Inflammatory macrophage treated with lipopolysaccharide for 4 hours (primary cell): ENCODE data around the gene CCL2.

ENCODE experiments used
- DNase-seq: peaks from one replicate; pipeline ENCODE4 v3.0.0-alpha.2; 2020

Gene CCL2

DNA sequence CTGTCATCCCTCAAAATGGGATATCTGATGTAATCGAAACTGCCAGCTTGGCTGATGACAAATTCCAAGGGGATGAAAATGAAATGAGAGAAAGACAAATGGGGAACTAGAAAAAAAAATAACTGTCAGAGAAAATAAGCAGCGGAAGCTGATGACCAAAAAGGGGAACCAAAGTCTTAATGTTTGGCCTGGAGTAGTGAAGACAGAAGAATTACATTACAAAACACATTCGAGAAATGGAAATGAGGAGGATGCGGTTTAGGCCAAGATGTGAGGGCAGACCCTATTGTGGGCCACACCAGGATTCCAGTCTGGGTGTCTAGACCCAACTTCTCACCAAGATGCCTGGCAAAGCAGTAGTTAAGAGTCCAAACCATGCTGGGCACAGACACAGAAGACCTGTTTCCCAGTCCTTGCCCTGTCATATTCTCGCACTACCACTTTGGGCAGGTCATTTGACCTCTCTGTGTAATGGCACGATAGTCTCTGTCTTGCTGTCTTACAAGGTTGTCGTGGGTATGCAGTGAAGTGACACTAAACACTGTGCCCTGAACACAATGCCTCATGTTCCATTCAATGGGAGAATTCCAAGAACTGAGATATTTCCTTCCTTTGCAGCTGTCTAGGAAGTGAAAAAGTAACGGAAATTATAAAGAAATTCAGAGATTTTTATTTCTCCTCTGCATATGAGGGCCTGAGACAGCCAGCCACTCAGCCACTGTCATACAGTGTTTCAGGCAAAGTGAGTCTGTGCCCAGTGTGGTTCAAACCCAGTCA lies 12.3 kb upstream of the CCL2 start:
- DNase-seq, result peak; percentile 95

DNA sequence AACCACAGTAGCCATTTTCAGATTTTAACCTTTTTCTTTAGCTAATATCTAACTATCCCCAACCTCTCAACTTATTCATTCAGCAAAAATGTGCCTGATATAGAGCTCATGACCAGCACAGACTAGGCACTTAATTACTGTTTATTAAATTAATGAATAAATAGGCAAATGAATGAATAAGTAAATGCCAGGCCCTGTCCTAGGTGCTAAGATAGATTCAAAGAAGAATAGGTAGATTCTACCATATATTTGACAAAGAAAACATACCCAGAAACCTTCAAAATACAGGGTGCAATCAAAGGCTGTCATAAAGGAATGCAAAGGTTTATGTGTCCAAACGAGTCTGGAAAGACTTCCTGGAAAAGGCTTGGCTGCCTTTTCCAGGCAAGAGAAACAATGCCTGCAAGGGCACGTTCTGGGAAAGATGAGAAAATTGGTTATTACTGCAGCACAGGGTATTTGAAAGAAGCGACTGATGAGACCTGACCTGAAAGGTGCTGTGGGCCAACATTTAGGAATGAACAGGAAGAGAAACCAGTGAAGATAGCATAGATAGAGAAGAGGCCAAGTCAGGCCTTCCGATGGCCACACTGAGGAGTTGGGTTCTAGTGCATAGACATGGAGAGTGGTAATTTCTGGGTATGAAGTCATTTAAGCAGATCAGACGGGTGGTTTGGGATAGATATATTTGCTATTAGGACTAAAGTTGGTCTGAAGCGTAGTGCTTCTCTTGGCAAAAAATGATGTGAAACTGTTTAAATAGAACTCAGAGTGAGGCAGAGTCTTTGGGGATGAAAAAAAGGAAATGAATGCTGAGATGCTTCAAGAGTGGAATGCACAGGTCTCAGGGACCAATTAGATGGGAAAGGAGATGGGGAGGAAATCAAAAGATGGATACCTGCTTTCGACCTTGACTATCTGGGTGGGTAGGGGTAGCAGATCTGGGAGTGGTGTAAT lies 11.4 kb upstream of the CCL2 start:
- peak; percentile 77 for DNase-seq

DNA sequence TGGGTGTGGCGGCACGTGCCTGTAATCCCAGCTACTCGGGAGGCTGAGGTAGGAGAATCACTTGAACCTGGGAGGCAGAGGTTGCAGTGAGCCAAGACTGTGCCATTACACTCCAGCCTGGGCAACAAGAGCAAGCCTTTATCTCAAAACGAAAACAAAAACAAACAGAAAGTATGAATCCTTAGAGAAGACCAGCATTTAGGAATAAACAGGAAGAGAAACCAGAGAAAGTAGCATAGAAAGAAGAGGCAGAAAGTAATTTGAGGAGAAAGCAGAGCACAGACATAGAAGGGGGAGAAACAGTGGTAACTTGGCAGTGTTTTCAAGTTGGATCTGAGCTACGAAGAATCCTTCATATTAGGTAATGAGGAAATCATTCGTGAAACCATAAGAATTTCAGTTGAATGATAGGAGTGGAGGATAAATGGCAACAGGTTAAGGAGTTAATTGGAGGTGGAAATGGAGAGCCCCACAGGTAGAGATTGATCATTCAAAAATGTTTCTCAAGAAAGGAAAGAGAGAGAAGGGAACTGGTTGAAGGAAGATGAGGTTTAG lies 9.7 kb upstream of the CCL2 start:
- peak; percentile 80 for DNase-seq

DNA sequence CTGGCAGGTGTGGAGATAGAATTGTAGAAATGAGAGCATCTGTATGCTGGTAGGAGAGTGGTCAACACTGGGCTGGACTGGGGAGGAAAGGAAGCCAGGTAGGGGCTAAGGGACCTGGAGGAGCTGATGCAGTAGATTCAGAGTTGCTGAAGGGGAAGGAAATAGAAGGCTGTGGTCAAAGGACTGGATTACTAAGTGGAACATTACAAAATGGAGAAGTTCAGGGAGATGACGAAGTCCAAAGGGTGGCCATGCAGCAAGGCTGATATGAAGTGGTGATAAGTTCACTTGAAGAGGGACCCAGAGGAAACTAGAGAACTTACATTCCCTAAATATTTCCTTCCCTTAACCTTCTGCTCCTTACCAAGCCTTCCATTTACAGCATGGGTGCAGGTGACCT lies 8.6 kb upstream of the CCL2 start:
- peak; percentile 96 for DNase-seq

DNA sequence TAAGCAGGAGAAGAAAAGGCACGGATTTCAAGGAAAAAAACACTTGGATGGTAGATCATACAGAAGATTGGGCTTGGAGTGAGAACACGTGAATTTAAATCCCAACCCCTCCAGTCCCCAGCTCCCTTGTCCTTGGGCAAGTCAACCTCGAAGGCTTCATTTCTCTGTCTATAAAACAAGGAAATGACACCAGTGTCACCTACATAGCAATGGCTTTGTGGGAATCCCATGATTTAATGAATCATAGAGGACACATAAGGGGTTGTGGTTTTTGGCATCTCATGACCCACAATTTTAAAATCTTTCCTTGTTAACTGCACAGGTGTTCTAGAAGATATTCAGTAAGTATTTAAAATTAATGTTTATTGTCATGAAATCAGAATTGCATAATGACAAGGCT lies 8.2 kb upstream of the CCL2 start:
- peak; percentile 94 for DNase-seq

DNA sequence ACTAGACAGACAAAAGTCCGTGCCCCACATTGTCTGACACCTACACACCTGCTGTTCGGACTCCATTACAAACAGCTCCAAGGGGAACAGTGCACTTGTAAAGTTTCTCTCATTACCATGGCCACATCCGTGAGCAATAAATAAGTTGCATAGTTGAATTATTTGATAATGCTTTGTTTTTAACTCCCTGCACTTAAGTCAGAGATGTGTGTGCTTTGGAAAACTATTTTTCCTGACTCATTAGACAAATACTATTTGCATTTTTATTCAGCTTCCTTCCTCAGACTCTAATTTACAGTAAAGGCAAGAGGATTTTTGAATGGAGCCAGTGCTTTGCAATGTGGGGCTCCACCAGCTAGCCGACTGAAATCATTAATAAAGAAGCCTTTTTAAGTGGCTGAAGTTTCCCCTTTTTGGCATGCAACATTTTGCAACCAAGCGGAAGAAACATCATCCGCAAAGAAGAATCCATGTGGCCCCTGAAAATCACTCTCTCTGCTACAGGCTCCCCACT lies 6.5 kb upstream of the CCL2 start:
- peak; percentile 92 for DNase-seq

DNA sequence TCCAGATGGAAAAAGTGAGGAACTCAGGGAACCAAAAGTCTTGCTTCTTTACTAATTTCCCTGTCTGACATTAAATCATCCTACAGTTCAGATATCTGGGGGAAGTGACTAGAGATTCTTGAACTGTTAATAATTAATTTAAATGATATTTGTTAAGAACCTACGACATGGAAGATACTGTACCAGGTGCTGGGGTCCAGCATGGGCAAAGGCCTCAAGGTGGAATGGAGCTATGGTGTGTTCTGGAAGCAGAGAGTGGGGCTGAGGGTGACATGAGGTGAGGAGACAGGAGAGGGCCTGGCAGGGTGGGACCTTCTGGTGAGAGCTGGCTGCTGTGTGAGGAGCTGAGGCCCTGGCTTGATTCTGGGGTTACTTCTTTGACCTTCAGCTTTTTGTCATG lies 6.0 kb upstream of the CCL2 start:
- DNase-seq, result no peak

DNA sequence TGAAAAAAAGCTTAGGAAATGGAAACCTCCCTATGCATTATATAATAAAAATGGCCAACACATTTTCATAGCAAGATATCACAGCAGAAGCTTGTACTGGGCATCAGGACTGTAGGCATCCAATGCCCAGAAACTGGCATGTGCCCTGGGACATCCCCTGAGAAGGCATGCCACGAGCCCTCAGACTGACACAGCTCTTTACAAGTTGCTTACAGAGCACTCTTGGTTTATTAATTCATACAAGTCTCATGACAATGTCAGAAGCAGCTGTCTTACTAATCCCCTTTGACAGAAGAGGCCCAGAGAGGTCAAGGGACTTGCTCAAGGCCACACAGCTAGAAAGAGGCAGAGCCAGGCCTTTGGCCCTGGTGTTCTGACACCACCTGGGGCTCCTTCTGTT lies 5.6 kb upstream of the CCL2 start:
- DNase-seq, result peak; percentile 95

DNA sequence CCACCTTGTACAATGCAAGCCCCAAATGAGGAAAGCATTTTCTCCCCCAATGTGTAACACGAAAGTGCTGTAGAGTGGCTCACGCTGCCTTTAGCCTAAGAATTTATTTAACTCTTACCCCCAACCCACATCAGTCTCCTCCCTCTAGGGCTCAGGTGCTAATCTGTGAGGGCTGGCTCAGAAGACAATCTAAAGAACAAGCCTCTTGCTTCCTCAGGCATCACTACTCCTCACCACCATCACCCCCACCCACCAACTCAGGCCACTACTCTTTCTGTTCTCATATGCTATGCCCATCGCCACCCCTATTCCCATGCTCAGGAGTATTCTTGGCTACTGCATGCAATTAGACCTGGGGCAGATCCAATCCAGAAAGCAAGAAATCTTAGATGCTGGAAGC lies 3.9 kb upstream of the CCL2 start:
- DNase-seq, result no peak

DNA sequence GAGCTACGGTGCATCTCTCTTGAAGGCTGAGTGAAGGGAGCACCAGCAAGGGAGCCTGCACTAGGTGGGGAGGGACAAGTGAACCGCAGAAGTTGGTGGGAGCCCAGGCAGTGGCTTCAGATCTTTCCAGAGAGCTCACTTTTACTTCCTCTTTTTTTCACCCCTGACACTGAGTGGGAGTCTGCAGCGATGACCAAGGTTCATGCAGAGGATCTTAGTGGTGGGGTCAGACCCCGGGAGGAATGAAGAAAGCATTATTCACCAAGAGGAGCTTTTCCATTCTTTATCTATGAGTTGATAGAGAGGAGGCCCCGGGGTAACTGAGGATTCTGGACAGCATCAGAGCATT lies 3.0 kb upstream of the CCL2 start:
- DNase-seq, result peak; percentile 95

DNA sequence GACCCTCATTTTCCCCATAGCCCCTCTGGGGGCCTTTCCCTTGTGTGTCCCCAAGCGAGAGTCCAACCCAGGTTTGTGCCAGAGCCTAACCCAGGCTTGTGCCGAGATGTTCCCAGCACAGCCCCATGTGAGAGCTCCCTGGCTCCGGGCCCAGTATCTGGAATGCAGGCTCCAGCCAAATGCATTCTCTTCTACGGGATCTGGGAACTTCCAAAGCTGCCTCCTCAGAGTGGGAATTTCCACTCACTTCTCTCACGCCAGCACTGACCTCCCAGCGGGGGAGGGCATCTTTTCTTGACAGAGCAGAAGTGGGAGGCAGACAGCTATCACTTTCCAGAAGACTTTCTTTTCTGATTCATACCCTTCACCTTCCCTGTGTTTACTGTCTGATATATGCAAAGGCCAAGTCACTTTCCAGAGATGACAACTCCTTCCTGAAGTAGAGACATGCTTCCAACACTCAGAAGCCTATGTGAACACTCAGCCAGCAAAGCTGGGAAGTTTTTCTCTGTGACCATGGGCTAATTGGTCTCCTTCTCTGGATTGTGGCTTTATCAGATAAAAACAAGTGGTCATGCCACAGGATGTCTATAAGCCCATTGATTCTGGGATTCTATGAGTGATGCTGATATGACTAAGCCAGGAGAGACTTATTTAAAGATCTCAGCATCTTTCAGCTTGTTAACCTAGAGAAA lies 2.5 kb upstream of the CCL2 start:
- peak; percentile 93 for DNase-seq

DNA sequence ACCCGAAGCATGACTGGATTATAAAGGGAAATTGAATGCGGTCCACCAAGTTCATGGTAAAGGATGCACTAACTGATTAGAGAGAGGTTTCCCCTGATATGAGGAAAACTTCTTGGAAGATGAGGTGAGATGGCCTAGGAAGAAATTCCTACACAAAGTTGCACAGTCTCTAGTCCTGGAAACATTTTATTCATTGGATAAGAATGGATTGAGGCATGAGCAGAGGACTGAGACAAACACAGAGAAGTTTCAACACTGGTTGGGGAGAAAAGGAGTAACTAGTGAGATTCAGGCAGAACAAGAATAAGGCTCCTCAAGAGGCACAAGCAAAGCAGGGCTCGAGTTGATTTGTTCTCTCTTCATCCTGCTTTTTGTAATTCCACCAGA lies 2.0 kb upstream of the CCL2 start:
- no peak for DNase-seq

DNA sequence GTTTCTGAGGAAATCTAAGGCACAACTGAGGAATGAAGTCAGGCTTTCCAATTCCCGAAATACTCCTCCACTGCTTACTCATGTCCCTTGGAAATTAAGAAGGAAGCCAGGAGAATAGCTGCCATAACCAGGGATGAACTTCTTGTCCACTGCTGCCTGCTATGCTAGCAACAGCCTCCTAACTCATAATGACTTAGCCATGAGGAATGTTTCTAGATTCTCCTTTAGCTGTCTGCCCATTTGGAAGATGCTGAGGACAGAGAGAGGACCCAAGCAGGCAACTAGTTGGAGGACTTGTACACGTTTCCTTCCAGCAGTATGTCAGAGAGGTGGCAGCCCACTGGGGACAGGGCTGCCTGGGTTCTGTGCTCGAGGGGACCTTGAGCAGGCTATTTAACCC lies 939 bp upstream of the CCL2 start:
- no peak for DNase-seq

DNA sequence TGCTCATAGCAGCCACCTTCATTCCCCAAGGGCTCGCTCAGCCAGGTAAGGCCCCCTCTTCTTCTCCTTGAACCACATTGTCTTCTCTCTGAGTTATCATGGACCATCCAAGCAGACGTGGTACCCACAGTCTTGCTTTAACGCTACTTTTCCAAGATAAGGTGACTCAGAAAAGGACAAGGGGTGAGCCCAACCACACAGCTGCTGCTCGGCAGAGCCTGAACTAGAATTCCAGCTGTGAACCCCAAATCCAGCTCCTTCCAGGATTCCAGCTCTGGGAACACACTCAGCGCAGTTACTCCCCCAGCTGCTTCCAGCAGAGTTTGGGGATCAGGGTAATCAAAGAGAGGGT lies 272 bp downstream of the CCL2 start:
- no peak for DNase-seq

DNA sequence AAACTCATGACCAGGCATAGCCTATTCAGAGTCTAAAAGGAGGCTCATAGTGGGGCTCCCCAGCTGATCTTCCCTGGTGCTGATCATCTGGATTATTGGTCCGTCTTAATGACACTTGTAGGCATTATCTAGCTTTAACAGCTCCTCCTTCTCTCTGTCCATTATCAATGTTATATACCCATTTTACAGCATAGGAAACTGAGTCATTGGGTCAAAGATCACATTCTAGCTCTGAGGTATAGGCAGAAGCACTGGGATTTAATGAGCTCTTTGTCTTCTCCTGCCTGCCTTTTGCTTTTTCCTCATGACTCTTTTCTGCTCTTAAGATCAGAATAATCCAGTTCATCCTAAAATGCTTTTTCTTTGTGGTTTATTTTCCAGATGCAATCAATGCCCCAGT lies 756 bp downstream of the CCL2 start:
- no peak for DNase-seq

DNA sequence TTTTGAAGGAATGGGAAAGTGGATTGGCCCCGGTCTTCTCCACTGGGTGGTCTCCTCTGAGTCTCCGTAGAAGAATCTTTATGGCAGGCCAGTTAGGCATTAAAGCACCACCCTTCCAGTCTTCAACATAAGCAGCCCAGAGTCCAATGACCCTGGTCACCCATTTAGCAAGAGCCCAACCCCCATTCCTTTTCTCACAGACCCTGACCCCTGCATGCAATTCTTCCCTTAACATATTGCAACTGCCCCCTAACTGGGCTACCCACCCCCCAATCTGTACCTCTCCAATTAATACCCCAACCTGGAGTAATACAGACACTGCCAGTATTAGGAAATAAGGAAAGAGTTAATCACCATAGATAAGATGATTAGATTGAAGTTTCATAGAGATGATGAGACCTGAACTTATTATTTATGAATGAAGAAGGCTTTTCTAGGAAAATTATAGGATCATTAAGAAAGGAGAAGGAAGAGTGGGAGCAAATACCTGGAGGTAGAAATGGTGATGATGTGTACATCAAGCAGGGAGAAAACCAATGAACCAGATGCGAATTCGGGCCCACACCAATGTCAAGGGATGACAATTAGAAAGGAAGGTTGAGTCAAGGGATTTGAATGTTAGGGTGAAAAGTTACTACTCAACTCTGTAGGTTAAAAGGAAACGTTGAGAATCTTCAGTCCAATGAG lies 2.4 kb downstream of the CCL2 start:
- no peak for DNase-seq

DNA sequence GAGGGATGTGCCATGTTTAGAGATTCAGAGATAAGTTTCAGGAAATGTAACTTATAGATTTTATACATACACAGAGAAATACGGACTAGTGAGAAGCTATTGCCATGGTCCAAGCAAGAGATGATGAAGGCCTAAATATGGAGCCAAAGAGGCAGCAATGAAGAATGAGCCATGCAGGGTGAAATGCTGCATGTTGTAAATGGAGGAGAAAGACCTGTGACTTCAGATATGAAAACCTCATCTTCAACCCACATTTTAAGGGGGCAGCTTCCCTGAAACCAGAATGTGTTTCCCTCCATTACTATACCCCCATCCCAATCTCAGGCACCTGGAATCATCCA lies 2.9 kb downstream of the CCL2 start:
- no peak for DNase-seq

DNA sequence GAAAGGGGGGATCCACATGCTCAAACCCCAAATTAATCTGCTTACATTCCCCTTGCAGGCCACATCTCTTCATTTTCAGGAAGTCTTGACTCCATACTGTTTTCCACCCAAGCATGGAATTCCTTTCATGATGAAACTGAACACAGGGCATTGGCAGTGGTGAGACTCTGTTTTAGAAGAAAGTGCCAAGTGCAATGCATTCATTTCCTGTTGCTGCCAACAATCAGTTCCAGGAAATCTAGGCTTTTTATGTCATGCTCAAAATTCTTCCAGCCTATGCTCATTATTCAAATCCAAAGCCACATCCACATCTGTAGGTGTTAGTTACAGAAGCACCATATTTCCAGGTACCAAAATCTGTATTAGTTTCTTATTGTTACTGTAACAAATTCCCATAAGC lies 4.1 kb downstream of the CCL2 start:
- no peak for DNase-seq

DNA sequence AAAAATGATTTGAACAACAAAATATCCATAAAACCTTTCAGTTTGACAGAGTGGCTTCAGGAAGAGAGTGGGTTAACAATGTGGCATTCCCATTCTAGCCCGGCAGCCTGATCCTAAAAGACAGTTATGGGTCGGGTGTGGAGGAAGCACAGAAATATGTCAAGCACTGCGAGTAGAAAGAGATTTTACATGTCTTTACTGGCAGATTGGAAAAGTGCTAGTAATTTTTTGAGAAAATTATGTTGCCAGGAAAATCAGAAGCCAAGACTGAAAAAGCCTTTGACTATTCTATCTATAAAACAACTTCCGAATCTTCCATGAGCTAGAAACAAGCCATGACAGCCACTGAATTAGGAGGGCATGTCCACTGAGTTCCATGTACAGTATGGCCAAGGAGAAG lies 5.8 kb downstream of the CCL2 start:
- DNase-seq, result no peak

DNA sequence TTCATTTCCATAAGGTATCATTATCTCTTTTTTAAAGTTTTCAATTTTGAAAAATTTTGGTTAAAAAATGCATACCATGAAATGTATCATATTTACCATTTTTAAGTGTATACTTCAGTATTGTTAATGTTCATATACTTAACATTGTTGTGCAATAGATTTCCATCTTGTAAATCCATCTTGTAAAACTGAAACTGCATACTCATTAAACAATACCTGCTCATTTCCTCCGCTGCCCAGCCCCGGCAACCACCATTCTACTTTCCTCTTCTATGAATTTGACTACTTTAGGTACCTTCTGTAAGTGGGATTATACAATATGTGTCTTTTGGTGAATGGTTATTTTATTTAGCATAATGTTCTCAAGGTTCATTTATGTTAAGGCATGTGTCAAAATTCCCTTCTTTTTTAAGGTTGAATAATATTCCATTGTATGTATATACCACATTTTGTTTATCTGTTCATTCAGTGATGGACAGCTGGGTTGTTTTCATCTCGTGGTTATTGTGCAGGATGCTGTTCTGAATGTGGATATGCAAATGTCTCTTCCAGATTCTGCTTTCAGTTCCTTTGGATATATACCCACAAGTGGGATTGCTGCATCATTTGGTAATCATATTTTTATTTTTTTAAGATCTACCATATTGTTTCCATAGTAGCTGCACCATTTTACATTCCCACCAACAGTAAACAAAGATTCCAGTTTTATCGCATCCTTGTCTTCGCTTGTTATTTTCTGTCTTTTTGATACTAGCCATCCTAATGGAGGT lies 6.7 kb downstream of the CCL2 start:
- peak; percentile 86 for DNase-seq

DNA sequence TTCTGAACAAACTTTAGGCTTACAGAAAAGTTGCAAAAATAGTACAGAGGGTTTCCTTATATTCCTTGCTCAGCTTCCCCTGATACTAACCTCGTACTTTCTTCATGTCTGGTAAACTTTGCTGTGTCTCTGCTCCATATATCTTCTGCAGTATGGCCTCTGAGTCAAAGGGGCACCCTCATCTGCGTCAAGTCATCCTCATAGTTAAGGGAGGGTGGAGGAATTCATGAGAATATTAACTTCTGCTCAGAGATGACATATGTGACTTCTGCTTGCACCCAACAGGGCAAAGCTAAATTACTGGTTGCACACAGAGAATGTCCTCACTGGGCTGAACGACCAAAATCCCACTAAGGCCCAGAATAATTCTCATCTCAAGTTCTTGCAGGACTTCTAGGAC lies 10.6 kb downstream of the CCL2 start:
- peak; percentile 81 for DNase-seq

DNA sequence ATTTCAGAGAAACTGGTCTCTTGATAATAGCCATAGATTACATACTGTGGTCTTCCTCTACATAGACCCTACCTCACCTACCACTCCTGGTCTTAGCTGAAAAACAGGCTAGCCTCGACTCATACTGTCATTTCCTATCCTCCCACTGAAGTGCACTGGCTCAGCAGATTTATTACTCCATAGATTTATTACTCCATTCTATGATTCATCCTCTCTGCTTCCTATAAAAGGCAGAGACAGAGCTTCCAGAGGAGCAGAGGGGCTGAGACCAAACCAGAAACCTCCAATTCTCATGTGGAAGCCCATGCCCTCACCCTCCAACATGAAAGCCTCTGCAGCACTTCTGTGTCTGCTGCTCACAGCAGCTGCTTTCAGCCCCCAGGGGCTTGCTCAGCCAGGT lies 14.9 kb downstream of the CCL2 start, which contains the start of gene CCL7:
Gene CCL7, plus strand, starts transcription at position 253 of the 400 bp plus-strand sequence. Its CDS starts 70 bp downstream, at position 323.
- DNase-seq, result peak; percentile 91
